Peyer's patch (tissue), 4 donors: ENCODE measurements around the gene ZGPAT.

Experiments used
- POLR2A ChIP-seq, 2 donors: fragments of 450-650 bp; IDR thresholded peaks; one replicate each; pipeline ENCODE4 v1.5.1; 2017; ENCODE audit warnings: antibody characterized with exemption in 2 of 2, mild to moderate bottlenecking in 2 of 2, moderate library complexity in 2 of 2
- TF ChIP-seq, protein P1 (sequence below), 6 experiments: fragments of 450-650 bp in 4 of 6; fragments of 200-600 bp in 2 of 6; sonication (generic) in 1 of 6; IDR thresholded peaks; one replicate each; pipeline ENCODE4 v1.5.1; 2017 to 2019; ENCODE audit warnings: antibody characterized with exemption in 6 of 6, mild to moderate bottlenecking in 3 of 6, moderate library complexity in 1 of 6

DNA sequence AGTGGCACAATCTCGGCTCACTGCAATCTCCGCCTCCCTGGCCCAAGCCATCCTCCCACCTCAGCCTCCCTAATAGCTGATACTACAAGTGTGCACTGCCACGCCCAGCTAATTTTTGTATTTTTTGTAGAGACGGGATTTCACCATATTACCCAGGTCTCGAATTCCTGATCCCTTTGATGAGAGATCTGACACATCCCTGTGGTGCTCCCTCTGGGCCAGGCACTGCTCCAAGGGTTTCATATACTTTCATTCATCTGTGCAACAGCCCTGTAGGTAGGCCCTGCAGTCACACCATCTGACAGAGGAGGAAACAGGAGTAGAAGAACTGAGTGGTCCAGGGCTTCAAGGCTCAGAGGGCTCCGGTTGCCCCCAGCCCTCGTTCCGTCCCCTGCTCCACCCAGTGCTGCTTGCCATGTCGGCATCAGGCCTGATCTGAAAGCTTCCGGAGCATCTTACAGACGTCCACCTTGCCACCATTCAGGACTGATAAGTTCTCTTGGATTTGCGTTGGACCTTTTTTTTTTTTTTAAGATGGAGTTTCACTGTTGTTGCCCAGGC, 3.3 kb downstream of the ZGPAT start:
- TF ChIP-seq, protein P1, sequence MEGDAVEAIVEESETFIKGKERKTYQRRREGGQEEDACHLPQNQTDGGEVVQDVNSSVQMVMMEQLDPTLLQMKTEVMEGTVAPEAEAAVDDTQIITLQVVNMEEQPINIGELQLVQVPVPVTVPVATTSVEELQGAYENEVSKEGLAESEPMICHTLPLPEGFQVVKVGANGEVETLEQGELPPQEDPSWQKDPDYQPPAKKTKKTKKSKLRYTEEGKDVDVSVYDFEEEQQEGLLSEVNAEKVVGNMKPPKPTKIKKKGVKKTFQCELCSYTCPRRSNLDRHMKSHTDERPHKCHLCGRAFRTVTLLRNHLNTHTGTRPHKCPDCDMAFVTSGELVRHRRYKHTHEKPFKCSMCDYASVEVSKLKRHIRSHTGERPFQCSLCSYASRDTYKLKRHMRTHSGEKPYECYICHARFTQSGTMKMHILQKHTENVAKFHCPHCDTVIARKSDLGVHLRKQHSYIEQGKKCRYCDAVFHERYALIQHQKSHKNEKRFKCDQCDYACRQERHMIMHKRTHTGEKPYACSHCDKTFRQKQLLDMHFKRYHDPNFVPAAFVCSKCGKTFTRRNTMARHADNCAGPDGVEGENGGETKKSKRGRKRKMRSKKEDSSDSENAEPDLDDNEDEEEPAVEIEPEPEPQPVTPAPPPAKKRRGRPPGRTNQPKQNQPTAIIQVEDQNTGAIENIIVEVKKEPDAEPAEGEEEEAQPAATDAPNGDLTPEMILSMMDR (IDR thresholded peaks at IDR 0.05): no peak
- no peak for TF ChIP-seq POLR2A (IDR thresholded peaks at IDR 0.05)
